H9 (cell line): ENCODE results near the gene FADD. TPM values are rescaled to one million over a fixed set of nuclear protein-coding genes. Genes with fewer than 3 reads are reported as not detected.

Experiments
- DNase-seq: peaks from one replicate; pipeline ENCODE4 v3.0.0-alpha.2; 2017
- H2AFZ ChIP-seq: one replicate; pipeline ENCODE4 v1.6.1; 2013; ENCODE audit warnings: mild to moderate bottlenecking, low read length, control low read depth, moderate library complexity
- H2AK5ac ChIP-seq: 2 replicates; pipeline ENCODE4 v1.6.1; 2013; ENCODE audit warnings: low read length, control low read depth, mixed read lengths; ENCODE audit not compliant: insufficient read length
- H2BK120ac ChIP-seq: one replicate; pipeline ENCODE4 v1.6.1; 2013; ENCODE audit warnings: low read depth, mild to moderate bottlenecking, low read length, control low read depth, inconsistent platforms; ENCODE audit not compliant: poor library complexity, severe bottlenecking
- H2BK12ac ChIP-seq: 2 replicates; pipeline ENCODE4 v1.6.1; 2013; ENCODE audit warnings: low read length, control low read depth, mixed read lengths, low read depth; ENCODE audit not compliant: insufficient read length
- H2BK15ac ChIP-seq: 2 replicates; pipeline ENCODE4 v1.6.1; 2013; ENCODE audit warnings: low read depth, low read length, control low read depth
- H2BK20ac ChIP-seq: one replicate; pipeline ENCODE4 v1.6.1; 2013; ENCODE audit warnings: low read depth, mild to moderate bottlenecking, low read length, control low read depth, inconsistent platforms; ENCODE audit not compliant: poor library complexity, severe bottlenecking
- H2BK5ac ChIP-seq: 2 replicates; pipeline ENCODE4 v1.6.1; 2013; ENCODE audit warnings: low read length, control low read depth, mixed read lengths; ENCODE audit not compliant: insufficient read length
- H3K14ac ChIP-seq: 2 replicates; pipeline ENCODE4 v1.6.1; 2013; ENCODE audit warnings: low read length, control low read depth; ENCODE audit not compliant: insufficient read depth
- H3K18ac ChIP-seq: 2 replicates; pipeline ENCODE4 v1.6.1; 2013; ENCODE audit warnings: low read depth, mild to moderate bottlenecking, mixed read lengths, low read length, control low read depth; ENCODE audit not compliant: insufficient read length
- H3K23ac ChIP-seq: 2 replicates; pipeline ENCODE4 v1.6.1; 2013; ENCODE audit warnings: low read length, control low read depth, mixed read lengths, low read depth; ENCODE audit not compliant: insufficient read length
- H3K23me2 ChIP-seq: 2 replicates; pipeline ENCODE4 v1.6.1; 2013; ENCODE audit warnings: low read depth, mild to moderate bottlenecking, mixed read lengths, low read length, control low read depth; ENCODE audit not compliant: insufficient read length, poor library complexity, severe bottlenecking
- H3K27ac ChIP-seq: 2 replicates; pipeline ENCODE4 v1.5.1; 2013; ENCODE audit warnings: low read length, control low read depth, mixed read lengths, low read depth; ENCODE audit not compliant: insufficient read length
- H3K27me3 ChIP-seq: 2 replicates; pipeline ENCODE4 v1.6.1; 2013; ENCODE audit warnings: low read length, control low read depth, inconsistent platforms; ENCODE audit not compliant: insufficient read depth
- H3K4ac ChIP-seq: 2 replicates; pipeline ENCODE4 v1.6.1; 2013; ENCODE audit warnings: low read depth, mild to moderate bottlenecking, control low read depth, inconsistent platforms, low read length, moderate library complexity
- H3K4me1 ChIP-seq: 2 replicates; pipeline ENCODE4 v1.6.1; 2013; ENCODE audit warnings: low read length, control low read depth, inconsistent platforms; ENCODE audit not compliant: insufficient read depth
- H3K4me2 ChIP-seq: 2 replicates; pipeline ENCODE4 v1.6.1; 2013; ENCODE audit warnings: low read length, control low read depth, mixed read lengths; ENCODE audit not compliant: insufficient read length, insufficient read depth
- H3K56ac ChIP-seq: 2 replicates; pipeline ENCODE4 v1.6.1; 2013; ENCODE audit warnings: low read depth, mild to moderate bottlenecking, mixed read lengths, low read length, control low read depth; ENCODE audit not compliant: insufficient read length
- H3K79me1 ChIP-seq: 2 replicates; pipeline ENCODE4 v1.6.1; 2013; ENCODE audit warnings: low read depth, mild to moderate bottlenecking, moderate library complexity, low read length, control low read depth, inconsistent platforms; ENCODE audit not compliant: insufficient read depth, poor library complexity, severe bottlenecking
- H3K79me2 ChIP-seq: 2 replicates; pipeline ENCODE4 v1.6.1; 2013; ENCODE audit warnings: low read length, control low read depth, inconsistent platforms; ENCODE audit not compliant: insufficient read depth
- H3K9ac ChIP-seq: 2 replicates; pipeline ENCODE4 v1.6.1; 2013; ENCODE audit warnings: low read length, control low read depth, mixed read lengths; ENCODE audit not compliant: insufficient read length; ENCODE audit errors: extremely low read depth
- H3K9me3 ChIP-seq: one replicate; pipeline ENCODE4 v1.6.1; 2013; ENCODE audit warnings: low read depth, low read length, inconsistent platforms; ENCODE audit not compliant: control insufficient read depth
- H3T11ph ChIP-seq: one replicate; pipeline ENCODE4 v1.6.1; 2013; ENCODE audit warnings: mild to moderate bottlenecking, low read length, control low read depth, inconsistent platforms
- H4K20me1 ChIP-seq: one replicate; pipeline ENCODE4 v1.6.1; 2013; ENCODE audit not compliant: control insufficient read depth, insufficient read length, insufficient read depth
- H4K5ac ChIP-seq: 2 replicates; pipeline ENCODE4 v1.6.1; 2013; ENCODE audit warnings: low read depth, mild to moderate bottlenecking, mixed read lengths, low read length, control low read depth; ENCODE audit not compliant: insufficient read length
- H4K8ac ChIP-seq: replicated peaks from 2 replicates; pipeline ENCODE4 v1.6.1; 2013; ENCODE audit warnings: low read length, control low read depth, mixed read lengths, low read depth; ENCODE audit not compliant: insufficient read length
- H4K91ac ChIP-seq: 2 replicates; pipeline ENCODE4 v1.6.1; 2013; ENCODE audit warnings: low read depth, mild to moderate bottlenecking, moderate library complexity, mixed read lengths, low read length, control low read depth; ENCODE audit not compliant: insufficient read length
- H3K27ac Mint-ChIP-seq, 3 experiments: 2 replicates in 2 of 3; 3 replicates in 1 of 3; pipeline ENCODE4 v1.8.0; 2020 to 2021; ENCODE audit warnings: mixed read lengths in 3 of 3, mild to moderate bottlenecking in 1 of 3, moderate library complexity in 1 of 3
- H3K27me3 Mint-ChIP-seq: 2 replicates; pipeline ENCODE4 v1.8.0; 2021; ENCODE audit warnings: low read depth, mild to moderate bottlenecking, moderate library complexity, mixed read lengths
- H3K36me3 Mint-ChIP-seq, 3 experiments: 2 replicates in 2 of 3; 3 replicates in 1 of 3; pipeline ENCODE4 v1.8.0; 2020 to 2021; ENCODE audit warnings: low read depth in 3 of 3, mixed read lengths in 3 of 3; ENCODE audit not compliant: insufficient read depth in 1 of 3
- H3K4me1 Mint-ChIP-seq, 2 experiments: 2 replicates each; pipeline ENCODE4 v1.8.0; 2020; ENCODE audit warnings: mixed read lengths in 2 of 2
- H3K4me3 Mint-ChIP-seq, 2 experiments: 2 replicates in 1 of 2; 3 replicates in 1 of 2; pipeline ENCODE4 v1.8.0; 2020 to 2021; ENCODE audit warnings: mild to moderate bottlenecking in 2 of 2, mixed read lengths in 2 of 2, moderate library complexity in 1 of 2
- H3K9me3 Mint-ChIP-seq, 2 experiments: 2 replicates in 1 of 2; 3 replicates in 1 of 2; pipeline ENCODE4 v1.8.0; 2020; ENCODE audit warnings: mild to moderate bottlenecking in 2 of 2, mixed read lengths in 2 of 2, moderate library complexity in 1 of 2
- CTCF ChIP-seq: fragments of 200-600 bp; sonication (generic); conservative IDR thresholded peaks from 3 replicates; pipeline ENCODE4 v1.8.0; 2021; ENCODE audit warnings: antibody characterized with exemption, mild to moderate bottlenecking
- WGBS: extraction: QIAGEN DNeasy Blood & Tissue Kit; methylation state at CpG from one replicate; pipeline ENCODE4 v1.1.7; 2013; ENCODE audit warnings: missing lambda C conversion rate, low lambda C conversion rate, mixed read lengths; ENCODE audit not compliant: insufficient read length; ENCODE audit errors: extremely low coverage; 5-methylcytosine and 5-hydroxymethylcytosine counted together
- total RNA-seq: library from RNA; stranded (reverse); gene quantifications from 2 replicates; pipeline ENCODE4 v1.2.1, GENCODE V29; 2021

FADD gene
- total RNA-seq, 1 experiment from 2014 or later = 51.1 TPM

- no CpG with 5 or more reads among the region's 15 CpGs for WGBS
Measured at GRCh38 chr11:70207531-70208131, 4.5 kb downstream of the FADD start.

More at GRCh38 chr11:70207531-70208131, 4.5 kb downstream of the FADD start:
- Histone ChIP-seq H2BK120ac (no peak overlapping the region), H3K9me3 (no peaks in the 10 kb centered on the region), H4K91ac (no peak overlapping the region), H3K4me1 (peaks cover 3% of the 10 kb centered on the region; the same call in 1 of the 2 replicates), H4K20me1 (peaks cover 3% of the 10 kb centered on the region), H2BK15ac (no peak overlapping the region), H3K4ac (no peak overlapping the region), H3K79me1 (peaks cover 9% of the 10 kb centered on the region), H3K14ac (no peak overlapping the region), H3K23ac (no peak overlapping the region), H2BK20ac (no peak overlapping the region), H4K5ac (no peak overlapping the region), H3K27ac (no peak overlapping the region), H3K79me2 (peaks cover 17% of the 10 kb centered on the region), H3T11ph (no peak overlapping the region), H2BK12ac (no peak overlapping the region), H3K4me2 (no peak overlapping the region), H3K23me2 (peaks cover 14% of the 10 kb centered on the region), H2BK5ac (no peak overlapping the region), H3K27me3 (no peaks in the 10 kb centered on the region), H3K18ac (no peak overlapping the region), H2AK5ac (no peak overlapping the region), H4K8ac (no peak overlapping the region), H2AFZ (no peak overlapping the region), H3K9ac (no peak overlapping the region), H3K56ac (no peak overlapping the region)
- Mint-ChIP-seq H3K27me3 (no peaks in the 10 kb centered on the region), H3K4me3 (no peak overlapping the region), H3K27ac (peak overlapping the region in 1 of 3 experiments; percentile 55; a peak in 1 of 7 replicates), H3K9me3 (no peaks in the 10 kb centered on the region), H3K4me1 (peaks cover 38 to 46% of the 10 kb centered on the region in 2 experiments), H3K36me3 (peaks cover 27 to 53% (median 47%) of the 10 kb centered on the region in 3 experiments)
- TF ChIP-seq CTCF = no peak
- no peak for DNase-seq
